ENCODE results near the gene TBC1D7. TPM values are rescaled to one million over a fixed set of nuclear protein-coding genes. Genes with fewer than 3 reads are reported as not detected.

Gene TBC1D7
- total RNA-seq, 1 donor from 2014 or later = 27.9 TPM

Other genes with a start within 250 kb of the TBC1D7 start
- 9.6 and 10.8 TPM in 2 replicates for gene GFOD1, start 159.1 kb upstream of the TBC1D7 start, total RNA-seq
- gene SIRT5, start 246.1 kb upstream of the TBC1D7 start, total RNA-seq = 8.6 and 10.3 TPM in 2 replicates